SK-N-MC (cell line): ENCODE results near the gene PGBD2.

Source experiments
- EZH2 ChIP-seq: fragments of 200-600 bp; sonication (generic); IDR thresholded peaks from one replicate; pipeline ENCODE4 v1.6.1; 2017; ENCODE audit warnings: antibody characterized with exemption
- FOXP2 ChIP-seq: optimal IDR thresholded peaks from 2 replicates; pipeline ENCODE3; 2011; ENCODE audit warnings: mild to moderate bottlenecking, moderate library complexity; ENCODE audit not compliant: insufficient read depth; ENCODE audit errors: extremely low read length, control extremely low read depth
- POLR2AphosphoS5 ChIP-seq: IDR thresholded peaks from 2 replicates; pipeline ENCODE4 v1.6.1; 2012; ENCODE audit warnings: mild to moderate bottlenecking, low read depth, low read length, borderline replicate concordance

DNA sequence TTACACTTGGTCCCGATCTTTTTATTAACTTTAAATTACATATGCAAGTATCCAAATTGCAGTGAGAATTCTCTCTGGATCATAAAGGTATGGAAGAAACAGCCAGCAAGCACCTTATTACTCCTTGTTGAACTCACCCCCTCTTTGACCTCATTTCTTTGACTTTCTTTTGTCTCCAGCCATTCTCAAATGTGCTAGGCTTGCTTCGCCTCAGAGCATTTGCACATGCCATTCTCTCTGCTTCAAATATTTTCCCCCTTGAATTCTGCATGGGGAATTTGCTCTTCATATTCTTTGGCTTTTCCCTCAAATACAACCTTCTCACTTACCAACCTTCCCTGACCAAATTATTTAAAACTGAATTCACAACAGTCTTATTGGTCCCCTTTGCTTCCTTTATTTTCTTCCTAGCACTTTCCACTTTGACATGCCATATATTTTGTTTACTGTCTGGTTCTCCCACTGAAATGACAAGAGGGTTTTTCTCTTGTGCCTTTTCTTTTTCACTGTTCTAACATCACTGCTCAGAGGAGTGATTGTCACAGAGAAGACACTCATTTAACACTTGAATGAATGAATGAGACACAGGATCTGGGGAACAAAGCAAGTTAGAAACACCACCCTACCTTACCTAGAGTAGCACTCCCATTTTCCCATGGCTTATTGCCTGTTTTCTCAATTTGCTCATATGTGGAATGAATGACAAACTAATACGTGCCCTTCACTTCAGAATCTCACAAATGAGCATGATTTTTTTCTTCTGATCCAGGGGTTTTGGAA lies 1.4 kb upstream of the PGBD2 start:
- TF ChIP-seq POLR2AphosphoS5 (no peak), EZH2 (no peak), FOXP2 (no peak)
